Endometrial microvascular endothelial cells (primary cell): ENCODE measurements around the gene PSMB11. TPM values are rescaled to one million over a fixed set of nuclear protein-coding genes. Genes with fewer than 3 reads are reported as not detected.

Experiments used
- in situ Hi-C: cut with HindIII; loops from 2 replicates; pipeline ENCODE4 v1.10.0; 2017; ENCODE audit warnings: low sequenced_read_pairs, low pct_unique_long_range_greater_than_20kb; ENCODE audit errors: inconsistent ontology term
- total RNA-seq: library from RNA; depleted of rRNA; stranded (reverse); fragments of >200 nt; gene quantifications from one replicate; pipeline ENCODE4 v1.2.3, GENCODE V29; 2015; ENCODE audit errors: inconsistent ontology term

The PSMB11 gene
- total RNA-seq, 1 donor from 2014 or later, result not detected

GRCh38 chr14:23034498-23035302 lies 7.3 kb upstream of the PSMB11 start, which contains the start of gene PSMB5:
PSMB5 (minus strand) TSS chr14:23034900; CDS start chr14:23034881, 19 bp downstream.
- in situ Hi-C loops, result no loop called here

- in situ Hi-C loops, result no loop called here
These were observed 6.5 kb upstream of the PSMB11 start for GRCh38 chr14:23035303-23036144.

GRCh38 chr14:23040100-23040499 lies 1.9 kb upstream of the PSMB11 start:
- in situ Hi-C loops, result no loop called here

GRCh38 chr14:23041729-23042128 lies 283 bp upstream of the PSMB11 start:
- in situ Hi-C loops, result no loop called here

GRCh38 chr14:23043145-23043544 lies 1.1 kb downstream of the PSMB11 start:
- in situ Hi-C loops, result no loop called here

- in situ Hi-C loops, result no loop called here
These were observed 1.7 kb downstream of the PSMB11 start for GRCh38 chr14:23043754-23044153.

- in situ Hi-C loops, result no loop called here
These were observed 2.8 kb downstream of the PSMB11 start for GRCh38 chr14:23044840-23045239.

GRCh38 chr14:23045419-23046357 lies 3.7 kb downstream of the PSMB11 start:
- in situ Hi-C loops, result no loop called here

- in situ Hi-C loops, result no loop called here
These were observed 5.1 kb downstream of the PSMB11 start for GRCh38 chr14:23047034-23047634.

- in situ Hi-C loops, result no loop called here
These were observed 6.0 kb downstream of the PSMB11 start for GRCh38 chr14:23047751-23048693.

GRCh38 chr14:23049011-23049410 lies 7.0 kb downstream of the PSMB11 start:
- in situ Hi-C loops, result no loop called here

GRCh38 chr14:23051141-23052057 lies 9.4 kb downstream of the PSMB11 start:
- in situ Hi-C loops, result no loop called here

GRCh38 chr14:23052182-23052623 lies 10.2 kb downstream of the PSMB11 start:
- in situ Hi-C loops, result no loop called here

GRCh38 chr14:23052671-23053070 lies 10.7 kb downstream of the PSMB11 start:
- in situ Hi-C loops, result no loop called here

GRCh38 chr14:23053426-23053825 lies 11.4 kb downstream of the PSMB11 start:
- in situ Hi-C loops, result no loop called here

GRCh38 chr14:23054000-23054811 lies 12.2 kb downstream of the PSMB11 start:
- in situ Hi-C loops, result no loop called here
